ENCODE data around the gene UBASH3A.

DNA sequence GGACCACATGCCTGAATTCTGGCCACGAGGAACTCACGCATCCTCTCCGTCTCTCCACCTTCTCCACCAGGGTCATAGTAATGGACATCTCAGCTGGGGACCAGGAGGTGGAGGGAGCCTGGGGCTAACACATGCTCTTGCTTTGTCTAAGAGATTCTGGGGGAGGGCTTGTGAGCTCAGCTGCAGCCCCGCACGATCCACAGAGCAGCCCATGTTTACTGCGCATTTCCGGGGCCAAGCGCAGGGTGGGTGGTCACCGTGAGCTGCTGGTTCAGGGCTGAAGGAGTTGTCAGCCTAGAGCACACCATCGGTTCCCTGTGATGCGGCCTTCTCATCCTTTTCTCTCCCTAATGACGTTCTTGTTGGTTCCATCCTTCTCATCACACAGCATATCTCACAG is 45.4 kb upstream of the UBASH3A start:
- TF ChIP-seq POLR2A (IDR thresholded peaks at IDR 0.05) (no peak), EP300 (IDR thresholded peaks at IDR 0.05) (no peak), POLR2AphosphoS5 (IDR thresholded peaks at IDR 0.05) (no peak)
- TF ChIP-seq, protein P1, sequence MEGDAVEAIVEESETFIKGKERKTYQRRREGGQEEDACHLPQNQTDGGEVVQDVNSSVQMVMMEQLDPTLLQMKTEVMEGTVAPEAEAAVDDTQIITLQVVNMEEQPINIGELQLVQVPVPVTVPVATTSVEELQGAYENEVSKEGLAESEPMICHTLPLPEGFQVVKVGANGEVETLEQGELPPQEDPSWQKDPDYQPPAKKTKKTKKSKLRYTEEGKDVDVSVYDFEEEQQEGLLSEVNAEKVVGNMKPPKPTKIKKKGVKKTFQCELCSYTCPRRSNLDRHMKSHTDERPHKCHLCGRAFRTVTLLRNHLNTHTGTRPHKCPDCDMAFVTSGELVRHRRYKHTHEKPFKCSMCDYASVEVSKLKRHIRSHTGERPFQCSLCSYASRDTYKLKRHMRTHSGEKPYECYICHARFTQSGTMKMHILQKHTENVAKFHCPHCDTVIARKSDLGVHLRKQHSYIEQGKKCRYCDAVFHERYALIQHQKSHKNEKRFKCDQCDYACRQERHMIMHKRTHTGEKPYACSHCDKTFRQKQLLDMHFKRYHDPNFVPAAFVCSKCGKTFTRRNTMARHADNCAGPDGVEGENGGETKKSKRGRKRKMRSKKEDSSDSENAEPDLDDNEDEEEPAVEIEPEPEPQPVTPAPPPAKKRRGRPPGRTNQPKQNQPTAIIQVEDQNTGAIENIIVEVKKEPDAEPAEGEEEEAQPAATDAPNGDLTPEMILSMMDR (IDR thresholded peaks at IDR 0.05), result no peak
